Brain microvascular endothelial cell (primary cell): Measurements from ENCODE around the gene GDPD5.

Source experiments
- DNase-seq: peaks from one replicate; pipeline ENCODE4 v3.0.0-alpha.2; 2020
- H3K27ac ChIP-seq: fragments of 250-450 bp; sonication (Bioruptor Pico); 2 replicates; pipeline ENCODE4 v1.5.1; 2020; ENCODE audit warnings: mild to moderate bottlenecking, moderate library complexity
- H3K27me3 ChIP-seq: fragments of 250-450 bp; sonication (Bioruptor Pico); replicated peaks from 2 replicates; pipeline ENCODE4 v1.5.1; 2020; ENCODE audit warnings: mild to moderate bottlenecking
- H3K36me3 ChIP-seq: fragments of 250-450 bp; sonication (Bioruptor Pico); replicated peaks from 2 replicates; pipeline ENCODE4 v1.5.1; 2020; ENCODE audit warnings: mild to moderate bottlenecking
- H3K4me3 ChIP-seq: 2 replicates; pipeline ENCODE4 v1.5.1; 2011; ENCODE audit warnings: low read depth, mild to moderate bottlenecking, control low read depth, low read length, moderate library complexity
- in situ Hi-C: cut with HindIII; loops from 2 replicates; pipeline ENCODE4 v1.10.0; 2017; ENCODE audit warnings: low sequenced_read_pairs, low pct_ligation_motif_present
- TF ChIP-seq, protein P1 (sequence below): IDR thresholded peaks from 2 replicates; pipeline ENCODE4 v1.5.1; 2011; ENCODE audit warnings: low read depth, mild to moderate bottlenecking, moderate library complexity, low read length, control low read depth, inconsistent platforms; ENCODE audit errors: missing control alignments

The GDPD5 gene

DNA sequence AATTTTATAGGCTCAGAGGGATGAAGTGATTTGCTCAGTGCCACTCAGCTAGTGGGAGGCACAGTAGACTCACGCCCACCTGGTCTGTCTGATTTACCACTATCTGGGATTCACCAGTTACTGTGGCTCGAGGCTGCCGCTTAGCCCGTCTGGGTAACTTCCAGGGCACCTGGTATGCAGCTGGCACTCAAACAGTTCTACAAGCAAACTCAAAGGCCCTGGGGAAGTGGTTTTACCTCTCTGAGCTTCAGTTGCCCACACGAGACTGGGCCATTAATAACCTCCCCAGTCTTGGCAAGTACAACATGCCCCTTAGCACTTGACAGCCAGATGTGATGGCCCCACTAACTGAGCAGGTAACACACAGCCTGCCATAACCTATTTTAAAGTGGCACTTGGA is 2.6 kb downstream of the GDPD5 start:
- Histone ChIP-seq H3K36me3 (no peaks in the 10 kb centered on the region), H3K4me3 (no peak overlapping the region), H3K27me3 (peaks cover 3% of the 10 kb centered on the region), H3K27ac (no peak overlapping the region)
- DNase-seq: no peak
- in situ Hi-C loops: no loop called here
- TF ChIP-seq, protein P1, sequence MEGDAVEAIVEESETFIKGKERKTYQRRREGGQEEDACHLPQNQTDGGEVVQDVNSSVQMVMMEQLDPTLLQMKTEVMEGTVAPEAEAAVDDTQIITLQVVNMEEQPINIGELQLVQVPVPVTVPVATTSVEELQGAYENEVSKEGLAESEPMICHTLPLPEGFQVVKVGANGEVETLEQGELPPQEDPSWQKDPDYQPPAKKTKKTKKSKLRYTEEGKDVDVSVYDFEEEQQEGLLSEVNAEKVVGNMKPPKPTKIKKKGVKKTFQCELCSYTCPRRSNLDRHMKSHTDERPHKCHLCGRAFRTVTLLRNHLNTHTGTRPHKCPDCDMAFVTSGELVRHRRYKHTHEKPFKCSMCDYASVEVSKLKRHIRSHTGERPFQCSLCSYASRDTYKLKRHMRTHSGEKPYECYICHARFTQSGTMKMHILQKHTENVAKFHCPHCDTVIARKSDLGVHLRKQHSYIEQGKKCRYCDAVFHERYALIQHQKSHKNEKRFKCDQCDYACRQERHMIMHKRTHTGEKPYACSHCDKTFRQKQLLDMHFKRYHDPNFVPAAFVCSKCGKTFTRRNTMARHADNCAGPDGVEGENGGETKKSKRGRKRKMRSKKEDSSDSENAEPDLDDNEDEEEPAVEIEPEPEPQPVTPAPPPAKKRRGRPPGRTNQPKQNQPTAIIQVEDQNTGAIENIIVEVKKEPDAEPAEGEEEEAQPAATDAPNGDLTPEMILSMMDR: no peak

DNA sequence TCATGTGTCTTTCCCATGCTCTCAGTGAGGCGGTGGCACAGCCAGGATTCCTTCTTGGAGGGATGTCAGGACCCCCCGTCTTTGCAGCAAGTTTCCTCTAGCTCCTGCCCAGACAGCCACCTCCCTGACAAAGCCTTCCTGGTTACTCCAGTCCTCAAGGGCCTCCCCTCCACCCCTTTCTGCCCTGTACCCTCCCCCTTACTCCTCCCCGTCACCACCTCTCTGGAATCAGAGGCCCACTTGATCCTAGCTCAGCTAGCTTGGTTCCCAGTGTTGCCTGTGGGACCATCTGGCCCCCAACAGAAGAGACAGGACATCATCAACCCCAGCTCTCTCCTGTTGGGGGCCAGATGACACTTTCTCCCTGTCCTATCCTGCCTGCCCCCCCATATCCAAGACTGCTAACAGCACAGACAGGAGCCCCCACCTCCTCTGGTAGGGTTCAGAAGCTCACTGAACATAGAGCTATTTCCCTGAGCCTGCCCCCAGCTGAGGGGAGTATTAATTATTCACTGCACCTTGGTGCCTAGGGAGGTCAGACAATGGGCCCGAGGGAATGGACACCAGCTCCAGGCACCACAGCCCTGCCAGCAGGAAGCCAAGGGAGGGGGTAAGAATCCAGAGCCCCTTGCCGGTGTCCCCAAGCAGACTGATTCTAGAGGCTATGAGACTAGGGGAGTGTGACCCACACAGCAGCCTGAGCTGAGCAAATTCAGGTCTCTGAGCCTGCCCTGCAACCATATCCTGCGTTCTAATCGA is 3.3 kb downstream of the GDPD5 start:
- no peak for DNase-seq
- no peak overlapping the region for H3K27ac ChIP-seq
- in situ Hi-C loops: no loop called here
- peaks cover 3% of the 10 kb centered on the region for H3K27me3 ChIP-seq
- TF ChIP-seq, protein P1: no peak
- no peaks in the 10 kb centered on the region for H3K36me3 ChIP-seq
- no peak overlapping the region for H3K4me3 ChIP-seq

DNA sequence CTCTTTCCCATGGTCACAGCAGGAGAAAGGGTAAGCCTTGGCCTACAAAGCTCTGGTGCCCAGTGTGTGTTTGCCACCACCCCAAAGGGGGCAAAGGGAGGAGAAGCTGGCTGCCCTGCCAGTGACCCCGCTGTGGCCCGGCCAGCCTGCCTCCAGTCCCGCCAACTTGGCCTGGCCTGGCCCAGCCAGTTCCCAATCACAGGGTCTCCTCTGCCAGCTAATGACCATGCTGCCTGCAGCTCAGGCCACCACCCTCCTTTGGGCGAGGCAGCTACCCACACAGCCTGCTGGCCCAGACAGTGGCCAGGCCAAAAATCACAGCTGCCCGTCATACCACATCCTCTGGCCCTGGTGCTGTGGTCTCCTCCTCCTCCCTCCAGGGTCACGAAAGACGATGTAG is 5.1 kb downstream of the GDPD5 start:
- in situ Hi-C loops: no loop called here
- Histone ChIP-seq H3K4me3 (no peak overlapping the region), H3K27ac (no peak overlapping the region), H3K36me3 (no peaks in the 10 kb centered on the region), H3K27me3 (peaks cover 3% of the 10 kb centered on the region)
- DNase-seq: no peak
- TF ChIP-seq, protein P1: no peak

DNA sequence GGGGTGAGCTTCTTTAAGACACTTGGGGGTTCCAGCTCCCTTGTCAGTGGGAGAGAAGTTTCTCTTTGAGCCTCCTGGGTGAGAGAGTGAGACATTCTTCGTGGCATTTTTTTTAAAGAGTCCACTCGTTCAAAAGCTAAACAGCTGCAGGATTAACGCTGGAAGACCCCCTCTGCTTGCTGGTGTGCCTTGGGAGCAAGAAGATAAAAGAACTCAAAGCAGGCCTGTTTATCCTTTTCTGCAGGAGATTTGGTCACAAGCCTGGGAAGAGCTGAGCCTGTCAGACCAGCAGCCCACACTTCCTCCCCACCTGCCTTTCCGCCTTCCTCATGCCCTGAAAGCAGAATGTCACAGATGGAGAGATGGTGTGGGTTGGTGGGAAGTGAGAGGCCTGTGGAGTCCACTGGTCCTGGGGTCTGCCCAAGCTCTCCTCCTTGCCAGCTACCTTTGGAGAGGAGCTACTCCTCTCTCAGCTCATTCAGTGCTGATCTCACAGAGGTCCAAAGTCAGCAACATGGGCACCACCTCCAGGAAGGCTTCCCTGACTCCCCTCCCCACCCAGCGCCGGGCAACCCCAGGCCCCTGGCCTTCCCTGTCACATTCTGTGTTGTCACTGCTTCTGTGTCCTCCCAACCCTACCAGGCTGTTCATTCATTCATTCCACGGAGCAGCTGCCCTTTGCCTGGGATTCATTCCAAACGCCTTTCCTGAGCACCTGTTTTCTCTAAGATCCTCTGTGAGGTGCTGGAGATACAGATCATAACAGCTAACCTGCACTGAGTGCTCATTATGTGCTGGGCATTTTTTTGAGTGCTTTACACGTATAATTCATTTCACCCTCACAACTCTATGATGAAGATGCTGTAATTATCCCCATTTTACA is 6.7 kb downstream of the GDPD5 start:
- in situ Hi-C loops: loop anchor here (10.0 kb wide), 1 partner anchor 74 kb away; no protein-coding TSS in a partner anchor
- DNase-seq: no peak
- Histone ChIP-seq H3K36me3 (no peaks in the 10 kb centered on the region), H3K4me3 (no peak overlapping the region), H3K27ac (no peak overlapping the region), H3K27me3 (no peaks in the 10 kb centered on the region)
- TF ChIP-seq, protein P1: no peak

DNA sequence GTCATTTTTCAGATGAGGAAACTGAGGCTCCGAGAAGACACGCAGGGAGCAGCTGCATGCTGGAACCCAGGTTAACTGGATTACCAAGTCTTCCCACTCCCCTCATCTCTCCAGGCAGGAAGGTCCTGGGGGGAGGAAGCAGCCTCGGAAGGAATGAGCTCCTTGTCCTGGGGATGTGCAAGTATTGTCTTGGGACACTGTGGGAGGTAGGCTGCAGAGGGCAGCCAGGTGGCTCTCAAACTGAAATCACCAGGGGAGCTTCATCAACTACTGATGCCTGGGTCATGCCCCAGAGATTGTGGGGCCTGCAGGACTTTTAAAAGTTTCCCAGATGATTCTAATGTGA is 7.6 kb downstream of the GDPD5 start:
- Histone ChIP-seq H3K27ac (no peak overlapping the region), H3K4me3 (no peak overlapping the region), H3K27me3 (no peaks in the 10 kb centered on the region), H3K36me3 (no peaks in the 10 kb centered on the region)
- no peak for DNase-seq
- in situ Hi-C loops: loop anchor here (10.0 kb wide), 1 partner anchor 73 kb away; no protein-coding TSS in a partner anchor
- TF ChIP-seq, protein P1: no peak
